Adrenal gland (tissue), 12 donors: ENCODE results near the gene EXOSC2. TPM values are rescaled to one million over a fixed set of nuclear protein-coding genes. Genes with fewer than 3 reads are reported as not detected.

Experiments
- DNase-seq, 7 donors: peaks; one replicate each; pipeline ENCODE4 v3.0.0-alpha.2; 2019 to 2020
- H3K27ac ChIP-seq, 5 donors: fragments of 200-600 bp; sonication (generic) in 4 of 5; 1 replicate in 3 of 5; 2 replicates in 2 of 5; pipeline versions ENCODE4 v1.5.1 to v1.8.0; 2016 to 2020; ENCODE audit warnings: mild to moderate bottlenecking in 1 of 5
- H3K27me3 ChIP-seq: fragments of 200-600 bp; 2 replicates; pipeline ENCODE4 v1.8.0; 2021
- H3K36me3 ChIP-seq, 2 donors: fragments of 200-600 bp; replicated peaks in 1 of 2; 1 replicate in 1 of 2; 2 replicates in 1 of 2; pipeline versions ENCODE4 v1.5.1 to v1.8.0; 2018 to 2022
- H3K4me1 ChIP-seq, 2 donors: fragments of 200-600 bp; replicated peaks in 1 of 2; 1 replicate in 1 of 2; 2 replicates in 1 of 2; pipeline versions ENCODE4 v1.5.1 to v1.8.0; 2018 to 2021
- H3K4me3 ChIP-seq, 4 donors: fragments of 200-600 bp; sonication (generic) in 3 of 4; one replicate each; pipeline ENCODE4 v1.5.1; 2016 to 2018
- H3K9me3 ChIP-seq, 3 donors: fragments of 200-600 bp; sonication (generic) in 1 of 3; replicated peaks in 1 of 3; 1 replicate in 2 of 3; 2 replicates in 1 of 3; pipeline versions ENCODE4 v1.5.1 to v1.8.0; 2016 to 2021
- CTCF ChIP-seq, 6 experiments: fragments of 450-650 bp in 4 of 6; fragments of 200-600 bp in 2 of 6; sonication (generic) in 1 of 6; IDR thresholded peaks; 1 replicate in 5 of 6; 2 replicates in 1 of 6; pipeline versions ENCODE4 v1.5.1 to v1.8.0; 2016 to 2021; ENCODE audit warnings: antibody characterized with exemption in 6 of 6, mild to moderate bottlenecking in 2 of 6, moderate library complexity in 1 of 6
- POLR2A ChIP-seq, 2 donors: fragments of 450-650 bp; IDR thresholded peaks; one replicate each; pipeline ENCODE4 v1.6.1; 2017; ENCODE audit warnings: antibody characterized with exemption in 2 of 2, mild to moderate bottlenecking in 2 of 2, moderate library complexity in 1 of 2
- WGBS, 4 donors: extraction: QIAGEN DNeasy Blood & Tissue Kit in 2 of 4; methylation state at CpG; one replicate each; pipeline versions ENCODE4 v1.1.5 to v1.1.7; 2013 to 2017; 5-methylcytosine and 5-hydroxymethylcytosine counted together
- intact Hi-C, 2 donors: fragments of 100-400 bp; cut with DNase I; formaldehyde crosslinking; loops; one replicate each; pipeline versions ENCODE4 v1.14.1 to v1.15.0; 2022 to 2023
- polyA plus RNA-seq, 3 donors: library from polyadenylated mRNA; stranded (reverse); fragments of 200-250 nt in 2 of 3; fragments of 350-450 nt in 1 of 3; fragmentation: Illumina TruSeq in 1 of 3; extraction: RNeasy Lipid Tissue Mini Kit (QIAGEN cat#74804) in 1 of 3; gene quantifications; one replicate each; pipeline ENCODE4 v1.2.3, GENCODE V29; 2013 to 2014
- total RNA-seq, 9 donors: library from RNA; depleted of rRNA in 4 of 9; stranded (reverse); fragments of >200 nt in 4 of 9; fragments of 120-200 nt in 1 of 9; fragmentation: NEBNext Ultra II Directional in 1 of 9; extraction: Animal tissue kit (Norgen Biotek cat#: 25700) in 1 of 9; gene quantifications; one replicate each; pipeline versions ENCODE4 v1.1.0 to v1.2.4, GENCODE V29; 2013 to 2023
- donor health status: healthy with polysubstance abuse.
- donor health status: Bipolar disorder and iron deficiency.
- donor health status: DM: yes; HTN: yes; CAD: no.
- donor health status: DM: no; HTN: no; CAD: no.
- donor health status: DM: no; HTN: no; CAD: no.
- donor health status: DM: yes; HTN: yes; CAD: no.

Gene EXOSC2
- total and polyA plus RNA-seq, 12 donors = 9.5 to 29.8 (median 19.3) TPM

DNA sequence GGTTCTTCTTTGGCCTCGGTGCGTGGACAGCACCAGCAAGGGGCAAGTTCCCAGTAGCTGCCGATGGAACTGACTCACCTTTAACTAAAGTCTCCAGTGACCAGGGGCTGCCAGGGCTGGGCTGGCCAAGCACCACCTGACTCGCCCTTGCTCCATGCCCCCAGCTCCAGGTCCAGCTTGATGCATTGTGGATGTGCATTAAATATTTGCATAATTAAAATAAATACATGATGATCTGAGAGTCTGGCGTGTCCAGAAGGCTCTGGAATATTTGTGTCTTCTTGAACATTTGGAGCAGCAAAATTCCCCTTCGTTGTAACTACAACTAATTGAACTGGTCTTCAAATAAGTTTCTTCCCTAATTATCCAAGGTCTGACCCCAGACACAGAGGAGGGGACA is 38.7 kb upstream of the EXOSC2 start:
- Histone ChIP-seq H3K4me1 (peaks cover 0 to under 1% of the 10 kb centered on the region in 2 donors), H3K4me3 (no peak overlapping the region), H3K27ac (no peak overlapping the region), H3K36me3 (no peaks in the 10 kb centered on the region), H3K27me3 (peaks cover 42% of the 10 kb centered on the region), H3K9me3 (no peaks in the 10 kb centered on the region)
- intact Hi-C loops = no loop called here
- TF ChIP-seq CTCF (IDR thresholded peaks at IDR 0.05) = no peak
- no peak for TF ChIP-seq POLR2A (IDR thresholded peaks at IDR 0.05)
- no peak for DNase-seq
- 78 to 84% (median 82%) methylated on average over 6 of the region's 6 CpGs for WGBS, 4 donors

- peaks cover 16 to 30% of the 10 kb centered on the region in 2 donors for H3K4me1 ChIP-seq
- H3K27ac ChIP-seq = no peak overlapping the region
- H3K4me3 ChIP-seq = no peak overlapping the region
- 15 to 20% (median 17%) methylated on average over 23 to 52 of the region's 52 CpGs for WGBS, 4 donors
- no peak for TF ChIP-seq CTCF (IDR thresholded peaks at IDR 0.05)
- TF ChIP-seq POLR2A (IDR thresholded peaks at IDR 0.05) = no peak
- no peak for DNase-seq
- peaks cover 84% of the 10 kb centered on the region for H3K27me3 ChIP-seq
- H3K36me3 ChIP-seq = no peaks in the 10 kb centered on the region
- intact Hi-C loops = no loop called here
- H3K9me3 ChIP-seq = no peaks in the 10 kb centered on the region
Measured at GRCh38 chr9:130658893-130659698, 34.5 kb upstream of the EXOSC2 start.

GRCh38 chr9:130659699-130660248 is 33.8 kb upstream of the EXOSC2 start:
- intact Hi-C loops = no loop called here
- Histone ChIP-seq H3K4me1 (peaks cover 20 to 30% of the 10 kb centered on the region in 2 donors), H3K9me3 (no peaks in the 10 kb centered on the region), H3K27ac (no peak overlapping the region), H3K4me3 (peak overlapping the region in 1 of 4 donors; percentile 46), H3K36me3 (no peaks in the 10 kb centered on the region), H3K27me3 (peaks cover 86% of the 10 kb centered on the region)
- 1 to 2% (median 1%) methylated on average over 38 to 57 of the region's 58 CpGs for WGBS, 4 donors
- no peak for DNase-seq
- no peak for TF ChIP-seq CTCF (IDR thresholded peaks at IDR 0.05)
- no peak for TF ChIP-seq POLR2A (IDR thresholded peaks at IDR 0.05)

DNA sequence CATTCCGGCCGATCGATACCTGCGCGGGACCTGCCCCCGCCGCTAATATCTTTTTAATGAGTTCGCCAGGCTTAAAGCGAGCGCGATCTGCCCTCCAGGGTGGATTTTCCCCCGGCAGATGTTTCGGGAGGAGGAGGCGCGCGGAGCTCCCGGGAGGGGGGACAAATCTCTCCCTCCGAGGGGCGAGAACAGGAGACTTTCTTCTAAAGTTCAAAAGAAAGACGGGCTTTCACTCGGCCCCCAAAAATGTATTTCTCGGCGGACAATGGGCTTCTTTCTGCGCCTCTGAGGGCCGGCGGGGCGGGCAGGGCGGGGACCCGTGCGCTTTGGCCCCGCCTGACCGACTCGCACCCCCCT is 33.3 kb upstream of the EXOSC2 start:
- TF ChIP-seq POLR2A (IDR thresholded peaks at IDR 0.05) (no peak), CTCF (IDR thresholded peaks at IDR 0.05) (no peak)
- Histone ChIP-seq H3K27me3 (peaks cover 91% of the 10 kb centered on the region), H3K4me1 (peaks cover 22 to 30% of the 10 kb centered on the region in 2 donors), H3K27ac (no peak overlapping the region), H3K4me3 (peak overlapping the region in 1 of 4 donors; percentile 46), H3K9me3 (no peaks in the 10 kb centered on the region), H3K36me3 (no peaks in the 10 kb centered on the region)
- WGBS, 4 donors = 0 to 3% (median 2%) methylated on average over 6 to 33 of the region's 33 CpGs
- no peak for DNase-seq
- intact Hi-C loops = no loop called here
